Ascending aorta (tissue), 2 donors: Measurements from ENCODE around the gene TRIM25. TPM values are rescaled to one million over a fixed set of nuclear protein-coding genes. Genes with fewer than 3 reads are reported as not detected.
A peak's percentile ranks its signal among the peaks of the same experiment; 100 is the strongest.
"Not testable (repeated sequence)": the region's sequence is repeated elsewhere in the genome, so short reads cannot be mapped to it uniquely, and the experiment has no call there.

ENCODE experiments used
- DNase-seq, 2 donors: peaks; one replicate each; pipeline ENCODE4 v3.0.0-alpha.2; 2019; ENCODE audit warnings: low spot score in 2 of 2
- H3K27ac ChIP-seq, 2 donors: fragments of 200-600 bp; sonication (generic); one replicate each; pipeline ENCODE4 v1.5.1; 2016 to 2017; ENCODE audit warnings: mild to moderate bottlenecking in 1 of 2
- H3K27me3 ChIP-seq: fragments of 200-600 bp; sonication (generic); one replicate; pipeline ENCODE4 v1.5.1; 2017
- H3K36me3 ChIP-seq, 2 donors: fragments of 200-600 bp; sonication (generic); one replicate each; pipeline ENCODE4 v1.5.1; 2016
- H3K4me1 ChIP-seq, 2 donors: fragments of 200-600 bp; sonication (generic); one replicate each; pipeline ENCODE4 v1.5.1; 2016 to 2017; ENCODE audit warnings: mild to moderate bottlenecking in 1 of 2
- H3K4me3 ChIP-seq, 2 donors: fragments of 200-600 bp; sonication (generic); one replicate each; pipeline ENCODE4 v1.5.1; 2016 to 2017; ENCODE audit warnings: mild to moderate bottlenecking in 1 of 2
- H3K9me3 ChIP-seq, 2 donors: fragments of 200-600 bp; sonication (generic); one replicate each; pipeline ENCODE4 v1.5.1; 2016
- intact Hi-C: fragments of 100-400 bp; cut with DNase I; formaldehyde crosslinking; loops from one replicate; pipeline ENCODE4 v1.15.1; 2023
- total RNA-seq: library from RNA; depleted of rRNA; stranded (reverse); fragments of >200 nt; gene quantifications from one replicate; pipeline ENCODE4 v1.1.0, GENCODE V29; 2016
- TF ChIP-seq, protein P1 (sequence below), 3 experiments: fragments of 200-600 bp in 2 of 3; fragments of 450-650 bp in 1 of 3; sonication (generic) in 2 of 3; IDR thresholded peaks; one replicate each; pipeline ENCODE4 v1.5.1; 2016 to 2019; ENCODE audit warnings: antibody characterized with exemption in 3 of 3, mild to moderate bottlenecking in 1 of 3, moderate library complexity in 1 of 3

TRIM25 gene
- total RNA-seq, 1 donor from 2014 or later = 65.3 TPM

DNA sequence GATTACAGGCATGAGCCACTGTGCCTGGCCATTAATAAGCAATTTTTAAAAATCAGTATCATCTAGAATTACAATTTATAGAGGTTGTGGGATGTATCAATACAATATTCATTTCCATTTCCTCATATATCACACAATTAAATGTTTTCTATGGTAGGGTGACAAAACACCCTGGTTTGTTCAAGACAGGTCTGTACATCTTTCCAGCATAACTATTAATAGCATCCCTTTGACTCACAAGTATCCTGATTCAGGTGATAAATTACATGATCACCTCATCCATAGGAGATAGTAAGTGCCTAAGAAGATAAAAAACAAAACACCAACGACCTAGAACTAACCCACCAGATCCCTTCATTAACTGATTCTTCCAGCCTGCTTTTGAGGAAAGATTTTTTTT, 33.9 kb upstream of the TRIM25 start:
- Histone ChIP-seq H3K4me3 (no peak overlapping the region), H3K27me3 (no peaks in the 10 kb centered on the region), H3K27ac (no peak overlapping the region), H3K36me3 (peaks cover 44 to 56% of the 10 kb centered on the region in 2 donors), H3K4me1 (no peaks in the 10 kb centered on the region), H3K9me3 (no peaks in the 10 kb centered on the region)
- TF ChIP-seq, protein P1, sequence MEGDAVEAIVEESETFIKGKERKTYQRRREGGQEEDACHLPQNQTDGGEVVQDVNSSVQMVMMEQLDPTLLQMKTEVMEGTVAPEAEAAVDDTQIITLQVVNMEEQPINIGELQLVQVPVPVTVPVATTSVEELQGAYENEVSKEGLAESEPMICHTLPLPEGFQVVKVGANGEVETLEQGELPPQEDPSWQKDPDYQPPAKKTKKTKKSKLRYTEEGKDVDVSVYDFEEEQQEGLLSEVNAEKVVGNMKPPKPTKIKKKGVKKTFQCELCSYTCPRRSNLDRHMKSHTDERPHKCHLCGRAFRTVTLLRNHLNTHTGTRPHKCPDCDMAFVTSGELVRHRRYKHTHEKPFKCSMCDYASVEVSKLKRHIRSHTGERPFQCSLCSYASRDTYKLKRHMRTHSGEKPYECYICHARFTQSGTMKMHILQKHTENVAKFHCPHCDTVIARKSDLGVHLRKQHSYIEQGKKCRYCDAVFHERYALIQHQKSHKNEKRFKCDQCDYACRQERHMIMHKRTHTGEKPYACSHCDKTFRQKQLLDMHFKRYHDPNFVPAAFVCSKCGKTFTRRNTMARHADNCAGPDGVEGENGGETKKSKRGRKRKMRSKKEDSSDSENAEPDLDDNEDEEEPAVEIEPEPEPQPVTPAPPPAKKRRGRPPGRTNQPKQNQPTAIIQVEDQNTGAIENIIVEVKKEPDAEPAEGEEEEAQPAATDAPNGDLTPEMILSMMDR (IDR thresholded peaks at IDR 0.05) = no peak
- DNase-seq = no peak
- intact Hi-C loops = no loop called here

DNA sequence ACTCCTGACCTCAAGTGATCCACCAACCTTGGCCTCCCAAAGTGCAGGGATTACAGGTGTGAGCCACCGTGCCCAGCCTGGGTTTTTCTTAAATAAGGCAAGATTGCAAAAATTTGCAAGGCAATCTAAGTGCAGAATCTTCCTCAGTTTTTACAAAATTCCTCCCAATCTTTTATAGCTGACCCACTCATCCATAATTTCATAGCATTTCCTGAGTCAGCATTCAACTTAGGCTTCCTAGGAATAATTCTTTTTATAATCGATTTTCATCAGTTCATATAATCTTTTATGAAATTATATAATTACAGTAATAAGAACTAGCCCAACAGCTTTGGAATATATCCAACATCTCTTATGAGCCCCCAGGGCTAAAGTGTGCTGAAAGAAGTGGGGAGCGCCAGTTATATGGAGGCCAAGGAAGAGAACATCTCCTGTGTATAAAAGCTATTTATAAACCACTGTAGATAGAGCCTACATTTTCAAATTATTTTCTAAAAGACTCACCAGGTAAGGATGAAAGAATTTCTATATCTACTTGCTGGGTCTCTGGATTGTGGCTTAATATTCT, 32.2 kb upstream of the TRIM25 start:
- no peak overlapping the region for H3K27ac ChIP-seq
- H3K27me3 ChIP-seq = no peaks in the 10 kb centered on the region
- no peak for DNase-seq
- no peaks in the 10 kb centered on the region for H3K9me3 ChIP-seq
- H3K36me3 ChIP-seq = peaks cover 55 to 72% of the 10 kb centered on the region in 2 donors
- no peak overlapping the region for H3K4me3 ChIP-seq
- intact Hi-C loops = no loop called here
- TF ChIP-seq, protein P1 (IDR thresholded peaks at IDR 0.05) = no peak
- no peaks in the 10 kb centered on the region for H3K4me1 ChIP-seq

DNA sequence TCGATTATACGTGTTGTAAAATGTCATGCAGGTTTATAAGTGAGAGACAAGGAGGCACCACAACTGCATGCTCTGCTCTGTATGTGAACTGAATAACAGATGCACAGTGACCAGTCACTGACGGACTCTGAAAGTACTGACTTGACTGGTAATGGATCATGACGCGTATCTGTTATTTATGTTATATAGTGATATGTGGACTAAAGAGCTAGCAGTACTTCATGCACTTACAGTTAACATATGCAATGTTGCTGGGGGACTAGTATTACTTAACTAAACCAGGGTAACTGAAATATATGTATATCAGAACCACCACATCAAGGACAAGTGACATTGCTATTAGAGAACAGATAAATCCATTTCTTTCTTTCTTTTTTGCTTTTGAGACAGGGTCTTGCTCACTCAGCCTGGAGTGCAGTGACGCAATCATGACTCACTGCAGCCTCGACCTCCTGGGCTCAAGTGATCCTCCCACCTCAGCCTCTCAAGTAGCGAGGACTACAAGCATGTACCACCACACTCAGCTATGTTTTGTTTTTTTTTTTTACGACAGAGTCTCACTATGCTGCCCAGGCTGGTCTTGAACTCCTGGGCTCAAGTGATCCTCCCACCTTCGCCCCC, 29.8 kb upstream of the TRIM25 start:
- Histone ChIP-seq H3K9me3 (no peaks in the 10 kb centered on the region), H3K36me3 (peaks cover 57 to 63% of the 10 kb centered on the region in 2 donors), H3K27ac (no peak overlapping the region), H3K4me1 (no peaks in the 10 kb centered on the region), H3K27me3 (no peaks in the 10 kb centered on the region), H3K4me3 (no peak overlapping the region)
- intact Hi-C loops = no loop called here
- TF ChIP-seq, protein P1 (IDR thresholded peaks at IDR 0.05) = no peak
- no peak for DNase-seq

DNA sequence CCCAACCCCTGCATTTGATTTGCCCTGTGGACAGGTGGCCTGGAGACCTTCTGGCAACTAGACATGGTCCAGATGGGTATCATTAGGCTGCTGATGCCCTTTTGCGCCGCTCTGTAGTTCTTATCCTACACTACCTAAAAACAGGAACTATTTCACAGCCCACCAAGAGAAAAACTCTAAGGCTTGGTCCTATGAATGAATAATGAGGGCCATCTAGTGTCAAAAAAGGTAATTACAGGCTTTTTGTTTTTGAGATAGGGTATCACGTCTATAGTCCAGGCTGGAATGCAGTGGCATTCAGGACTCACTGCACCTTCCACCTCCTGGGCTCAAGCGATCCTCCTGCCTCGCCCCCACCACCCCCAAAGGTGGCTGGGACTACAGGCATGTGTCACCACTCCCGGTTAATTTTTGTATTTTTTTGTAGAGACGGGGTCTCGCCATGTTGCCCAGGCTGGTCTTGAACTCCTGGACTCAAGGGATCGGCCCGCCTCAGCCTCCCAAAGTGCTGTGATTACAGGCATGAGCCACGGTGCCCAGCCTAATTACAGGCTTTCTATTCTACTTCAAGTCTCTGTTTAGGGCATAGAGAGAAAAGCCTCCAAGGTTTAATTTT, 26.1 kb upstream of the TRIM25 start:
- intact Hi-C loops = loop anchor here (1.0 to 2.0 kb wide), 2 partner anchors 47 to 121 kb away; no protein-coding TSS in a partner anchor
- H3K4me3 ChIP-seq = no peak overlapping the region
- H3K27me3 ChIP-seq = no peaks in the 10 kb centered on the region
- H3K27ac ChIP-seq = no peak overlapping the region
- no peak for DNase-seq
- H3K9me3 ChIP-seq = no peaks in the 10 kb centered on the region
- no peaks in the 10 kb centered on the region for H3K4me1 ChIP-seq
- peaks cover 53 to 75% of the 10 kb centered on the region in 2 donors for H3K36me3 ChIP-seq
- TF ChIP-seq, protein P1 (IDR thresholded peaks at IDR 0.05) = peak; percentile 51 to 71 (median 65)

DNA sequence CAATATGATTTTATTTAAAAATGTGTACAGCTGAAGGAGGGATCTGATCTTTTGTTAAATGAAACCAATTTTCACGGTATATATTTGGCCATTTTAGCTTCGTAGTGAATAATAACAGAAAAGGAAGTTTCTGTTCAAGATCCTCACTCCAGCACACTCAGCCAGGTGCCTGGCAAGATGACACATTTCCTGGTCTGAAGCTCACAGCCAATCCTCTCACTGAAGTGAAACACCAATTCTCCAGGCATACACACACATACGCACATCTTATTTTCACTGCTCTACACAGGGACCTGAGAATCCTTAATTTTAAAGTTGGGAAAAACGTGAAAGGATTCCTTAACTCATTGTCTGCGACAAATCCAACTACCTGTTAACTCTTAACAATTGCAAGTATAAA, 24.4 kb upstream of the TRIM25 start:
- DNase-seq, H3K27me3 ChIP-seq, intact Hi-C loops, H3K27ac ChIP-seq, H3K9me3 ChIP-seq, H3K4me3 ChIP-seq, H3K4me1 ChIP-seq: not testable (repeated sequence)
- peaks cover 36 to 67% of the 10 kb centered on the region in 2 donors for H3K36me3 ChIP-seq

DNA sequence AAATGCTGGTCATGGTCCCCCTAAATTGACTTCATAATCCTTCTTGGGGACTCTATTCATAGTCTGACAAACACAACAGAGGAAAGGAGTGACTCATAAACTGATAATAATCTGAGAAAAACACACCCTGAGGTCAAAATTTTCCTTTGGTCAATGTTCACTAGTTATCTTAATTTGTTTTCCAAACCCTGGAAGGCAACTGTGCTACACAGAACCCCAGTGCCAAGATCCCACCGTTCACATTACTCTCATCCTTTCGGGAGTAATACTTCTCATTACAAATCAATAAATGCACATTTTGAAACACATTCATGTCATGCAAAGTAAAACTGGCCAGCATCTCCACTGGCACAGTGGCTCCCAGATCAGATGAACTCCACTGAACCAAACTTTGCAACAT, 23.8 kb upstream of the TRIM25 start:
- no peaks in the 10 kb centered on the region for H3K4me1 ChIP-seq
- H3K4me3 ChIP-seq = no peak overlapping the region
- H3K36me3 ChIP-seq = peaks cover 35 to 62% of the 10 kb centered on the region in 2 donors
- TF ChIP-seq, protein P1 (IDR thresholded peaks at IDR 0.05) = no peak
- DNase-seq = no peak
- H3K9me3 ChIP-seq = no peaks in the 10 kb centered on the region
- intact Hi-C loops = no loop called here
- H3K27me3 ChIP-seq = no peaks in the 10 kb centered on the region
- H3K27ac ChIP-seq = no peak overlapping the region
